Kidney tubule cell (primary cell): Measurements from ENCODE around the gene SLC38A10.

Source experiments
- DNase-seq: peaks from one replicate; pipeline ENCODE4 v3.0.0-alpha.2; 2018; ENCODE audit warnings: low spot score

The SLC38A10 gene

GRCh38 chr17:81277946-81278693 lies 17.0 kb downstream of the SLC38A10 start:
- DNase-seq: no peak

GRCh38 chr17:81277421-81277820 lies 17.7 kb downstream of the SLC38A10 start:
- DNase-seq: no peak

- no peak for DNase-seq
Measured at GRCh38 chr17:81276781-81277180, 18.3 kb downstream of the SLC38A10 start.

GRCh38 chr17:81274471-81274855 lies 20.6 kb downstream of the SLC38A10 start:
- no peak for DNase-seq

DNA sequence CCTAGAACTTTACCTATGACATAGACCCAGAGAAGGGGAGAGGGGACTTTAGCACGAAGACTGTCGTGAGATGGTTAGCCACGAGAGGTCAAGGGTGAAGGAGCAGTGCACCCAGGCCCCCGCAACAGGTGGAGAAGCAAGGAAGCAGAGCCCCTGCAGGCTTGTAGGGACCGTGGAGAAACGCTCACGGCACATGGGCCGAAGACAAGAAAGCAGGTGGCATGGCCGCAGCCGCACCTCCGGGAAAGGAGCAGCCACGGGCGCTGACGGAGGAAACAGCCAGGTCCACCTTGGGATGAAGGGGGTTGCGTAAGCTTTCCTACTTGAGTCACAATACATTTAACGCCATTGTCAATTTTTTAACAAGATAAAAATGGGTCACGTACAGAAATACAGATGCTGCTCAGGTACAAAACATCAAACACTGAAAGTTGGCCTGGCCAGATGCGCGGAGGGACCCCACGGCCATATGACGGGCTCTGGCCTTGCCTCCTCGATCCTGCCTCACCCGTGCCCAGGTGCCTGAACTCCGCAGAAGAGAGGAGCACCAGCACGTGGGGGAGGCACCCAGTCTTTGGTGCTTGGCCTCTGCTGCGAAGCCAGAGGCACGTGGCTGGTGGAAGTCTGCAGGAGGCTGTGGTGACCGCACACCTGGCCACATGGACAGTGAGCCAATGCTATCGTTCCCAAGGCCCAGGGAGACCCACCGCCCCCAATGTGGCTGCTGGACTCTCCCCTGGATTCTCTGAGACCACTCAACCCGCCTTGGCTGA lies 21.2 kb downstream of the SLC38A10 start:
- DNase-seq: no peak

GRCh38 chr17:81272616-81273015 lies 22.5 kb downstream of the SLC38A10 start:
- DNase-seq: no peak

DNA sequence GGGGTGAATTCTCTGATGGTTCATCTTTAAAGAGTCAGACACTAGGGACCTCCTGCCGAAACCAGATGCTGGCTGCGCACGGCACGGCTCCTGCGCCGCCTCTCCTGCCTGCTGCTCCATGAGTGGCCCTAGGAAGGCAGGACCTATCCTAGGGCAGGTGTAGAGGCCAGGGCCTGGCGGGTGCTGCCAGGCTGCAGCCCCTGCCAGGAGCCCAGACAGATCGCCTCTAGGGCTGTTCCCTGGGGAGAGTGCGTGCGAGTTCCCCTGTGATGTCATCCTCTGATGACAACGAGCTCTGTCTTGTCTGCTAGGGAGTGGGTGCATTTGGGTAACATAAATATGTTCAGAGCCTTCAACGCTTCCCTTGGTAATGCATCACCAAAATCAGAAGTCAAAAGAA lies 23.9 kb downstream of the SLC38A10 start:
- DNase-seq: no peak

DNA sequence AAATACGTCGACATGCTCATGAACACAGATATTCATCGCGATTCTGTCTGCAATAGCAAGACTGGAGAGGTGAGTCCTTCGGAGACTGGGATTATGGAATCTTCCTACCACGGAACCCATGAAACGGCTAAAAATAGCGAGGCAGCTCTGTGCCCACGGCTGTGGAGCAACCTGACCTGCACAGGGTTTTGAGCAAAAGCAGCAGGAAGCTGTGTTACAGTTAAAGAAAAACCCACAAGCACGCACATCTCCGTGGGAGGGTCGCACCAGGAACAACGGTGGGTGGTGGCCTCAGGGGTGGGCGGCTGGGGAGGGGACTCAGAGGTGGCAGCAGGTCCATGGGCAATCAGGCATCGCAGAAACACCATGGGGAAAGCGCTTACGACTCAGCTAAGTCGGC lies 24.8 kb downstream of the SLC38A10 start:
- DNase-seq: no peak

- no peak for DNase-seq
Measured at GRCh38 chr17:81267390-81268067, 27.6 kb downstream of the SLC38A10 start.

DNA sequence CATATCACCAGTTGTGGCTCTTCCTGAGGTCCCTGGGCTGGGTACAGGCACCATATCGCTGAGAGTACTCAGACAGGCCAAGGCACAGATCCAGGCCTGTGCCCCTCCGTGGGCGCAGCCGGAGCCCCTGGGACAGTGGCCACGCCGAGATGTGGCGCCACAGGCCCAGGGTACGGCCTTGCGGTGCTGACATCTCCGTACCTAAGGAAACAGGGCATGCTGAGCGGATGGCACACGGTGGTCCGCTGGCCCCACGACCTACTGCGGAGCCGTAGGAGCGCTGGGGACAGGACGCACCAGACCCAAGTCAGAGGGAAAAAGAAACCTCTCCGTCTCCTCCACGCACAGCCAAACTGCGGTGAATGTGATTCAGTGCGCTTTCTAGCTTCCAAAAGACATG lies 29.5 kb downstream of the SLC38A10 start:
- DNase-seq: no peak

DNA sequence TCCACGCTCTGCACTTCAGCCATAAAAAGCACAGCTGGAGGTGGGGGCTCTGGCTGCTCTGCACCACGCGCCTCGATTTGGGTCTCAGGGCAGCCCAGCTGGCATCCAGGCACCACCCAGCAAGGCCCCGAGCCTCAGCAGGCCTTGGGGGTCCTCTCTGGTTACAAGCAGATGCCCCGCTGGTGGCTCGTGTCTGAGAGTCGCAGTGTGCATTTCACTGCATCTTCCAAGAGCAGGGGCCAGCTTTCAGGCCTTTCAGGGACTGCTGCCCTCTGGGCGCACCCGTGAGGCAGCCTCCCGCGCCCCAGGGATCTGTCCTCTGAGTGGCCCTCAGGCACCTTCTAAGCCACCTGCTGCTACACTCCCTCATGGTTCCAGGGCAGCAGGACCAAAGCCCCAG lies 30.5 kb downstream of the SLC38A10 start:
- no peak for DNase-seq

GRCh38 chr17:81263371-81264181 lies 31.5 kb downstream of the SLC38A10 start:
- no peak for DNase-seq

DNA sequence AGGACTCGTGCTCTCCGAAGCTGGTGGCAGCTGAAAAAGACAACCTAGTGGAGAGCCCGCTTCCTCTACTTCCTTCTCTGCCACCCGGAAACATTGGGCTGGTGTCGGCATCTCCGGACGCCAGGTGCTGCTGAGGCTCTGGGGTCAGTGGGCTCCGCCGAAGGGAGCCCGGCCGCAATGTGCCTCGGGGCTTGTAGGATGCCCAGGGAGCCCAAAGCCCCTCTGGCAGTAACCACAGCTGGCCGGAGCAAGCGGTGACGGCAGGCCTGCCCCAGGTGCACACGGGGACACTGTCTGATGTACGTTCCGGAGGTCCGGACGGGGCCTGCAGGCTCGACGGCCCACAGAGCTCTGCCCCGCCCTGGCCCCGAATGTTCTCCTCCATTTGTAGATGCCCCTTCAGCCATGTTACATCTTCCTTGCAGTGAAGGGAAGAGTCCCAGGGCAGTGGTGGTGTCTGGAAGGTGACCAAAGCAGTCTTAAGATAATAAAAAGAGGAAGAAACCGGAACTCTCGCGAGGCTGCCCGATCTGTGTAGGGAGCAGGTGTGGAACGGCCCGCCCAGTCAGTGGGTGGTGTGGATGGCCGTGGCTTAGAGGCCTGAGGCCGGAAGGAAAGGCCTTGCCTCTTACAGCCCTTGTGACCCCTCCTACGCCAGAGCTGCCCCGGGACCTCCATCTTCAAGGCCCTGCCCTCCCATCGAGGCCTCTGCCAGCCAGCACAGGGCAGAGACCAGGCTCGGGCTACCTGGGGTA lies 33.3 kb downstream of the SLC38A10 start:
- DNase-seq: no peak

GRCh38 chr17:81261096-81261495 lies 34.0 kb downstream of the SLC38A10 start:
- no peak for DNase-seq

DNA sequence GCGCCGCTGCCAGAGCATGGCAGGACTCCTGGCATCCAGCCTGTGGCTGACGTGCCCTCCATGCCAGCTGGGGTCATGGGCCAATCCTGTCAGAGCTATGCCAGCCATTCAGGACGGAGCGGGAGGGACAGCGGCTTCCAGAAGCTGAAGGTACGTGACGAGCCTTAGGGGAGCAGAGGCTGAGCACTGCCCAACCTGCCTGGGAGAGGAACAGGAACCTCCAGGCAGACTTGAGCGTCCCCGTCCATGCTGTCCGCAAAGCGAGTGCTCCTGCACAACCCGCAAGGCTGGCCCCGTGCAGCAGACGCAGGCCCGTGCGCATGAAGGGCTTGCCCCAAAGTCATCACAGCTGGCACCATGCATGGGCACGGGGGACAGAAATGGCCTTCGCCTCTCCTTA lies 34.5 kb downstream of the SLC38A10 start:
- no peak for DNase-seq

DNA sequence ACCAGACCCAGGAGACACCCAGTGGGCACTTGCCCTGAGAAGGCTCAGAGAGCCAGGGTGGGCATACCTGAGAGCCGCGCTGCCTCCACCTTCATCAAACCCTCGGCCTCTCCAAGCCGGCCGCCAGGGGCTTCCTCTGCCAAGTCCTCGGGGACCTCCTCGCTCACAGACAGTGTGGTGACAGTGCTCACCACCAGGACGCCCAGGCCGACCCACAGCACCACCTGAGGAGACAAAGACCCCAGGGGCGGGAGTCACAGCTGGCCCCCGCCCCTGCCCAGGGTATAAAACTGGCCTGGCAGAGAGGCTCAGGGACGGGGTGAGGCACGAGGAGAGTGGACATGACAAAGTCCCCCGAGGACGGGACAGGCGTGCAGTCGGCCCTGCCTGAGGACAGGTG lies 34.9 kb downstream of the SLC38A10 start:
- DNase-seq: no peak

- no peak for DNase-seq
Measured at GRCh38 chr17:81259058-81259605, 36.0 kb downstream of the SLC38A10 start.

- no peak for DNase-seq
Measured at GRCh38 chr17:81258292-81258691, 36.8 kb downstream of the SLC38A10 start.

- DNase-seq: no peak
Measured at GRCh38 chr17:81257533-81257932, 37.6 kb downstream of the SLC38A10 start.

DNA sequence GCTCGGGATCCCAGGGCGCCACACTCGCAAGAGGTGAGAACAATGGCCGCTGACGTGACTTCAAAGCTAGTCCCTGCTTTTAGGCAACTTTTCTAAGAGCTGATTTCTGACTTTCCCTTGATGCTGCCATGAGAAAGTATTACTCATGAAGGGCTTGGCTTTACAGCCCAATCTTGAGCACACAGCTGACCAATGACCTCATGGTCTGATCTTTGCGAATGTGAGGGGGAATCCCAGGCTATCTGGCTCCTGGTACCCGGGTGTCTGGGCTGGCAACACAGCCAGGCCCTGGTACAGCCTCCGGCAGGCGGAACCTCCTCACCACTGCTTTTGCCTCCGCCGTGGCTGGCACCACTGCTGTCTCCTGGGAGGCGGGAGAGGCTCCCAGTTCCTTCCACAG lies 38.5 kb downstream of the SLC38A10 start:
- DNase-seq: peak; percentile 84
